ENCODE data around the gene FXYD7.

DNA sequence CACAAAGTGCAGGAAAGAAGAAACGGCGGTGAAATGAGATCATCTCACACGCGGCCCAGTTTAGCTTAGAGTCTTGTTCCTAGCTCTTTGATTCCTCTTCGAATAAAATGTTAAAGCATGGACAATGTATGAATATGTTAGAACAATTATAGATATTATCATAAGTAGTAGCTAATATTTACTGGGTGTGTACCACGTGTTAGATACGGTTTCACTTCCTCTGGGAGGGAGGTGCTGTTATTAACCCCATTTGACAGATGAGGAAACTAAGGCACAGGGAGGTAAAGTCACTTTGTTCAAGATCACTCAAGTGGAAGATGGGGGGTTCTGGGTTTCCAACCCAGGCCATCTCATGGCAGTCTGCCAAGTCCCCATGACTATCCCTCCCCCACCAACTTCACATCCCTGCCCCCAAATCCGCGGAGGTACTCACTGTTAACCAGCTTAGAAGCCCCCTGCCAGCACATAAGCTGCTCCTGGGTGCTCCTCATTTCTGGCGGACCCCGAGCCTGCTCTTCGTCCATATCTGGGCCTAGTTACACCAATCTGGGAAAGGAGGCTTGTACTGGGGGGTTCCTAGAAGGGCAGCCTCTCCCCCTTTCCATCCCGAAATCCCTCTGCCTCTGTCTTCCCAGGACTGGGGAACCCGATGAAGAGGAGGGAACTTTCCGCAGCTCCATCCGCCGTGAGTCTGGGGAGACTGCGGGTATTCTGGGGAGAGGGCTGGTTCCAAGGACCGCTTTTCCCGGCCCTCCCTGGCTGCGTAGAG is 1.0 kb upstream of the FXYD7 start:
- TF ChIP-seq, protein P1, sequence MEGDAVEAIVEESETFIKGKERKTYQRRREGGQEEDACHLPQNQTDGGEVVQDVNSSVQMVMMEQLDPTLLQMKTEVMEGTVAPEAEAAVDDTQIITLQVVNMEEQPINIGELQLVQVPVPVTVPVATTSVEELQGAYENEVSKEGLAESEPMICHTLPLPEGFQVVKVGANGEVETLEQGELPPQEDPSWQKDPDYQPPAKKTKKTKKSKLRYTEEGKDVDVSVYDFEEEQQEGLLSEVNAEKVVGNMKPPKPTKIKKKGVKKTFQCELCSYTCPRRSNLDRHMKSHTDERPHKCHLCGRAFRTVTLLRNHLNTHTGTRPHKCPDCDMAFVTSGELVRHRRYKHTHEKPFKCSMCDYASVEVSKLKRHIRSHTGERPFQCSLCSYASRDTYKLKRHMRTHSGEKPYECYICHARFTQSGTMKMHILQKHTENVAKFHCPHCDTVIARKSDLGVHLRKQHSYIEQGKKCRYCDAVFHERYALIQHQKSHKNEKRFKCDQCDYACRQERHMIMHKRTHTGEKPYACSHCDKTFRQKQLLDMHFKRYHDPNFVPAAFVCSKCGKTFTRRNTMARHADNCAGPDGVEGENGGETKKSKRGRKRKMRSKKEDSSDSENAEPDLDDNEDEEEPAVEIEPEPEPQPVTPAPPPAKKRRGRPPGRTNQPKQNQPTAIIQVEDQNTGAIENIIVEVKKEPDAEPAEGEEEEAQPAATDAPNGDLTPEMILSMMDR (conservative IDR thresholded peaks at IDR 0.05; ENCODE audit: low read length): no peak
- TF ChIP-seq EZH2phosphoT487 (IDR thresholded peaks at IDR 0.05; ENCODE audit: borderline replicate concordance, low read depth, low read length): no peak

Measured in OCI-LY7 (cell line).